Mesenchymal stem cell (in vitro differentiated cells and primary cell): ENCODE measurements around the gene NR2F1-AS1.

ENCODE experiments used
- DNase-seq: peaks from one replicate; pipeline ENCODE4 v3.0.0-alpha.2; 2013
- H2AFZ ChIP-seq: one replicate; pipeline ENCODE4 v1.6.1; 2013; ENCODE audit warnings: low read depth, mild to moderate bottlenecking, control low read depth, inconsistent platforms, low read length, moderate library complexity
- H2AK5ac ChIP-seq: 2 replicates; pipeline ENCODE4 v1.6.1; 2013; ENCODE audit warnings: low read length, moderate library complexity, mild to moderate bottlenecking, inconsistent platforms; ENCODE audit not compliant: severe bottlenecking
- H2BK120ac ChIP-seq: one replicate; pipeline ENCODE4 v1.6.1; 2013; ENCODE audit warnings: low read depth, mild to moderate bottlenecking, inconsistent platforms, low read length, moderate library complexity
- H2BK12ac ChIP-seq, 2 experiments: one replicate each; pipeline ENCODE4 v1.6.1; 2013; ENCODE audit warnings: inconsistent platforms in 2 of 2, low read length in 2 of 2, mild to moderate bottlenecking in 2 of 2, moderate library complexity in 2 of 2, control low read depth in 1 of 2
- H2BK15ac ChIP-seq: one replicate; pipeline ENCODE4 v1.6.1; 2013; ENCODE audit warnings: mild to moderate bottlenecking, low read depth, inconsistent platforms; ENCODE audit not compliant: poor library complexity, severe bottlenecking
- H2BK5ac ChIP-seq: 2 replicates; pipeline ENCODE4 v1.6.1; 2013; ENCODE audit warnings: low read depth, mild to moderate bottlenecking, low read length, control low read depth, inconsistent platforms; ENCODE audit not compliant: poor library complexity, severe bottlenecking
- H3K14ac ChIP-seq, 2 experiments: one replicate each; pipeline ENCODE4 v1.6.1; 2013; ENCODE audit warnings: inconsistent platforms in 2 of 2, low read length in 2 of 2, control low read depth in 1 of 2, mild to moderate bottlenecking in 1 of 2, moderate library complexity in 1 of 2
- H3K18ac ChIP-seq, 2 experiments: one replicate each; pipeline ENCODE4 v1.6.1; 2013; ENCODE audit warnings: inconsistent platforms in 2 of 2, low read length in 2 of 2, control low read depth in 1 of 2, low read depth in 1 of 2, mild to moderate bottlenecking in 1 of 2
- H3K23ac ChIP-seq, 2 experiments: one replicate each; pipeline ENCODE4 v1.6.1; 2013; ENCODE audit warnings: inconsistent platforms in 2 of 2, low read length in 2 of 2, mild to moderate bottlenecking in 2 of 2, moderate library complexity in 2 of 2, control low read depth in 1 of 2
- H3K27ac ChIP-seq: 2 replicates; pipeline ENCODE4 v1.5.1; 2013; ENCODE audit warnings: mild to moderate bottlenecking, moderate library complexity, low read length, control low read depth, inconsistent platforms; ENCODE audit not compliant: poor library complexity, severe bottlenecking
- H3K27me3 ChIP-seq, 2 experiments: 2 replicates each; pipeline versions ENCODE4 v1.6.1 to v1.7.0; 2013; ENCODE audit warnings: low read length in 2 of 2, mild to moderate bottlenecking in 2 of 2, moderate library complexity in 2 of 2, control low read depth in 1 of 2, inconsistent platforms in 1 of 2; ENCODE audit not compliant: control insufficient read depth in 1 of 2, insufficient read depth in 1 of 2
- H3K36me3 ChIP-seq, 2 experiments: 2 replicates each; pipeline versions ENCODE4 v1.6.1 to v1.7.0; 2013; ENCODE audit warnings: low read length in 2 of 2, control low read depth in 1 of 2, inconsistent platforms in 1 of 2, low read depth in 1 of 2, mild to moderate bottlenecking in 1 of 2; ENCODE audit not compliant: insufficient read depth in 2 of 2, control insufficient read depth in 1 of 2
- H3K4ac ChIP-seq, 2 experiments: one replicate each; pipeline ENCODE4 v1.6.1; 2013; ENCODE audit warnings: inconsistent platforms in 2 of 2, low read length in 2 of 2, mild to moderate bottlenecking in 2 of 2, moderate library complexity in 2 of 2, control low read depth in 1 of 2, low read depth in 1 of 2
- H3K4me1 ChIP-seq: 2 replicates; pipeline ENCODE4 v1.6.1; 2013; ENCODE audit warnings: low read depth, low read length, control low read depth; ENCODE audit not compliant: control insufficient read depth, insufficient read depth
- H3K4me2 ChIP-seq: 2 replicates; pipeline ENCODE4 v1.6.1; 2013; ENCODE audit warnings: low read length, mild to moderate bottlenecking, inconsistent platforms; ENCODE audit not compliant: poor library complexity, severe bottlenecking
- H3K4me3 ChIP-seq, 2 experiments: 2 replicates each; pipeline versions ENCODE4 v1.5.1 to v1.7.0; 2013; ENCODE audit warnings: low read length in 2 of 2, mild to moderate bottlenecking in 2 of 2, control low read depth in 1 of 2, low read depth in 1 of 2; ENCODE audit not compliant: insufficient read depth in 1 of 2
- H3K79me1 ChIP-seq: replicated peaks from 2 replicates; pipeline ENCODE4 v1.6.1; 2013; ENCODE audit warnings: mild to moderate bottlenecking, control low read depth, low read length, inconsistent platforms; ENCODE audit not compliant: poor library complexity, severe bottlenecking
- H3K9ac ChIP-seq: 2 replicates; pipeline ENCODE4 v1.7.0; 2013; ENCODE audit warnings: mild to moderate bottlenecking, low read length, moderate library complexity
- H3K9me3 ChIP-seq: 2 replicates; pipeline ENCODE4 v1.7.0; 2013; ENCODE audit warnings: mild to moderate bottlenecking, low read length; ENCODE audit not compliant: control insufficient read depth
- H4K8ac ChIP-seq: one replicate; pipeline ENCODE4 v1.6.1; 2013; ENCODE audit warnings: inconsistent platforms, mild to moderate bottlenecking, low read length, moderate library complexity
- H4K91ac ChIP-seq: one replicate; pipeline ENCODE4 v1.6.1; 2013; ENCODE audit warnings: mild to moderate bottlenecking, low read length, inconsistent platforms
- WGBS: methylation state at CpG from one replicate; pipeline ENCODE4 v1.1.7; 2013; ENCODE audit warnings: mixed read lengths; 5-methylcytosine and 5-hydroxymethylcytosine counted together

Gene NR2F1-AS1

DNA sequence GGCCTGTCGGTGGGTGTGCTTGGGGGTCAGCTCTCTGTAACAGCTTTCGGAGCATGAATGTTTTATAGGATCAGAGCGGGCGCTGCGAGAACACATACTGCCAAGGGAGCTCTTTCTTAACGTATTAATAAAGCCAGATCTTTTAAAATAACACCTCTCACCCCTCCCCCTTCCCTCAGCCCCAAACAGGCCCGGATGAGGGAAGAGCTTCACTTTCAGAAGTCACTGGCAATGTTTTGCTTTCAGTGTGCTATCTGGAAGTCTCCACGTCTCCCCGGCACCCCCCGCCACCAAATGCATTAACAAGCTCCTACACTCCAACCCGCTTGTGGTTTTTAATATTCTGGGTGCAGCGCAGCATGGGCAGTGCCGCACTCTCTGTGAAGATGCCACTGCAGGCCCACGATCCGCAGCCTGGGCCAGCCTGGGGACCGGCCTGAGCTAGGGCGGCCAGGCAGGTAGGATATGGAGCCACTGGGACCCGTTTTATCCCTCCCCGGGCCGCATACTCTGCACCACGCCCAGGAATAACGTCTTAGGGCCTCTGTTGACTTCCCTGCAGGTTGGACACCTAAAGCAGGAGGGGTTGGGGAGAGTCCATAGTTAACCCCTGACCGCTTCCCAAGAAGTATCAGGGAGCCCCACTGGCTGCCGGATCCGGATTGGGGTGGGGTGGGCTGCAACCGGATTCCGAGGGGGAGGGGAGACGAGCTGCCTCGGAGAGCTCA lies 14.6 kb upstream of the NR2F1-AS1 start:
- H2BK5ac ChIP-seq: peak overlapping the region; percentile 51
- DNase-seq: peak; percentile 38
- no peak overlapping the region for H2AFZ ChIP-seq
- H3K4ac ChIP-seq: no peak overlapping the region
- H3K4me2 ChIP-seq: no peak overlapping the region
- no peak overlapping the region for H2BK15ac ChIP-seq
- peaks cover 0 to 17% of the 10 kb centered on the region in 2 experiments for H3K36me3 ChIP-seq
- H3K79me1 ChIP-seq: no peaks in the 10 kb centered on the region
- no peak overlapping the region for H4K91ac ChIP-seq
- peaks cover 26 to 55% of the 10 kb centered on the region in 2 experiments for H3K27me3 ChIP-seq
- H2AK5ac ChIP-seq: no peak overlapping the region
- peaks cover 6% of the 10 kb centered on the region for H3K4me1 ChIP-seq
- no peaks in the 10 kb centered on the region for H3K9me3 ChIP-seq
- peak overlapping the region; percentile 30 for H2BK120ac ChIP-seq
- WGBS: 64% methylated on average over 29 of the region's 29 CpGs
- peak overlapping the region in 1 of 2 experiments; percentile 21 for H2BK12ac ChIP-seq
- H3K4me3 ChIP-seq: no peak overlapping the region
- H4K8ac ChIP-seq: peak overlapping the region; percentile 6
- no peak overlapping the region for H3K9ac ChIP-seq
- H3K18ac ChIP-seq: no peak overlapping the region
- H3K23ac ChIP-seq: peak overlapping the region in 1 of 2 experiments; percentile 62
- no peak overlapping the region for H3K14ac ChIP-seq
- H3K27ac ChIP-seq: no peak overlapping the region

DNA sequence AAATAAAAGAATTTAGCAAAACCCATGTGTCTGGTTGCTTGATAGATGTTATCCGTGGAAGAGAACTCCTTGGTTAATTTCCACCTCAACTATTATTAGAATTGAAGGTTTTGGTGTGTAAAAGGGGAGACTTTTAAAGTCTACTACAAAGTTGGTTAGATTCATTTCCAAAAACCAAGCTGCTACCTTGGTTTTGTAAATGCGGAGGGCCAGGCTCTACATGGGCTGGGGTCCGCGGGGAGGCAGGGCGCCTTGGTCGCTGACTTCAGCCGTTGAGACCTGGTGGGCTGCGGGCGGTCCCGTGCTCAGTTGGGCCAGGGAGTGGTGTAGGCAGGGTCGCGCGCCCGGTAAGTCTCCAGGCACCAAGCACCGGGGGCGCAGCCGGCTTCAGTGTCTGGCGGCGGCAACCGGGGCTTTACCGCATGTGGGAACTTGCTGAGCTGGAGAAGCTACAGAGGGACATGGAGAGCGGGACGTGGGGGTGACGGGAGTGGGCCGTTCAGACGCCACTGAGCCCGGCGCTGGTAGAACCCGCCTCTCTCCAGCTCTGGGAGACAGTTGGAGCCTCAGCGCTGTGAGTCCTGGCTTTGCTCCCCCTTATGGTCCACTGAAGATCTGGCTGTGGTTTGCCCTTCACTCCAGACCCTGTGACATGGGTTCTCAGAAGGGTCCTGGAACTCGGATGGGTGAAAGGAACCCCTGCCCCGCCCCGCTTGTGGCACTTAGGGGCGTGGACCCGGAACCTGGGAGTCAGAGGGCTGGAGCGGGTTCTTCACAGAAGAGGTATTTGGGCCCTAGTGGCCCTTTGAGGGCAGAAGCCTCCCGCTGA lies 13.8 kb upstream of the NR2F1-AS1 start:
- 58% methylated on average over 36 of the region's 37 CpGs for WGBS
- Histone ChIP-seq H3K79me1 (no peaks in the 10 kb centered on the region), H3K4ac (no peak overlapping the region), H4K8ac (peak overlapping the region; percentile 1), H2BK5ac (no peak overlapping the region), H2BK15ac (no peak overlapping the region), H3K4me1 (peaks cover 6% of the 10 kb centered on the region), H2BK12ac (no peak overlapping the region), H2AFZ (no peak overlapping the region), H3K27me3 (peaks cover 19 to 51% of the 10 kb centered on the region in 2 experiments), H3K9ac (no peak overlapping the region), H3K4me3 (no peak overlapping the region), H2BK120ac (peak overlapping the region; percentile 30), H3K14ac (no peak overlapping the region), H3K36me3 (peaks cover 0 to 17% of the 10 kb centered on the region in 2 experiments), H3K4me2 (no peak overlapping the region), H3K18ac (no peak overlapping the region), H4K91ac (no peak overlapping the region), H3K23ac (no peak overlapping the region), H3K9me3 (no peaks in the 10 kb centered on the region), H2AK5ac (no peak overlapping the region), H3K27ac (no peak overlapping the region)
- DNase-seq: peak; percentile 33

DNA sequence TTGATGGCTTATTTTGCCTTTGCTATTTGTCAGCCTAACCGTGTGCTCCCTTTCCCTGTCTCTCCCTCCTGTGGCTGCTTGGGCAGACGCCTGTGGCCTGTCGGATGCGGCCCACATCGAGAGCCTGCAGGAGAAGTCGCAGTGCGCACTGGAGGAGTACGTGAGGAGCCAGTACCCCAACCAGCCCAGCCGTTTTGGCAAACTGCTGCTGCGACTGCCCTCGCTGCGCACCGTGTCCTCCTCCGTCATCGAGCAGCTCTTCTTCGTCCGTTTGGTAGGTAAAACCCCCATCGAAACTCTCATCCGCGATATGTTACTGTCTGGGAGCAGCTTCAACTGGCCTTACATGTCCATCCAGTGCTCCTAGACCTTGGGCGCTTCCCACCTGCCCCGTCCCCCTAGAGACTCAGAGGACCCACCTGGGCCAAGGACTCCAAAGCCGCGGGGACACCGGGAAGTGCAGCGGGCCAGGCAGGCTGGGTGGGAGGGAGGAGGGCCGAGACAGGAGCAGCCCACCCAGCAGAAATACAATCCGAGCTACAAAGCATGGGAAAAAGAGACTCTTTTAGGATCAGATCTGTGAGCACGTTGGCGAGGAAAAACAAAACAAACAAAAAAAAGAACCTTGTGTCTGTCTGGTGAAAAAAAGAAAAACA lies 12.6 kb upstream of the NR2F1-AS1 start:
- Histone ChIP-seq H3K18ac (peak overlapping the region; percentile 10 to 37), H2AK5ac (no peak overlapping the region), H2BK15ac (no peak overlapping the region), H3K4ac (no peak overlapping the region), H3K27me3 (peaks cover 14 to 48% of the 10 kb centered on the region in 2 experiments), H2BK12ac (no peak overlapping the region), H3K4me3 (no peak overlapping the region), H3K9me3 (no peaks in the 10 kb centered on the region), H3K27ac (no peak overlapping the region), H3K4me2 (no peak overlapping the region), H3K23ac (no peak overlapping the region), H2BK5ac (no peak overlapping the region), H2AFZ (no peak overlapping the region), H3K4me1 (peaks cover 5% of the 10 kb centered on the region), H3K14ac (no peak overlapping the region), H2BK120ac (no peak overlapping the region), H4K8ac (peak overlapping the region; percentile 16), H4K91ac (no peak overlapping the region), H3K9ac (no peak overlapping the region), H3K79me1 (no peaks in the 10 kb centered on the region), H3K36me3 (peaks cover 2 to 17% of the 10 kb centered on the region in 2 experiments)
- 75% methylated on average over 30 of the region's 30 CpGs for WGBS
- no peak for DNase-seq

DNA sequence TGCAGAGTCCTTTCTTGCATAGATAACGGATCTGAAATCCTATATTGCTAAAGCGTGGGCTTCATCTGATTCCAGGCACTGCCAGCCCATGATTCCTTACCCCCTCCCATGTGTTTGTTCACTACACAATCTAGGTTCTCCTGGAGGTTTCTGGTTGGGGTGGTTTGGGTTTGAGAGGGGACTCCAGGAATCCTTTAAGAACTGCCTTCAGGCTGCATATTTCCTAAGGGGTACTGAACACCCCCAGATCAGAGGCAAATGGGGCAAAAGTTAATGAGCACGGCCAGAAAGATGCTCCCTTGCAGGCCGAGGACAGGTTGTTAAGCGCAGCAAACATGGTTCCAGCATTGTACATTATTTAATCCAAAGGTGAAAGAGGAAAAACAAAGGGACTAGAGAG lies 11.9 kb upstream of the NR2F1-AS1 start:
- 88% methylated on average over 5 of the region's 5 CpGs for WGBS

More for the DNA sequence above, 11.9 kb upstream of the NR2F1-AS1 start:
- no peak overlapping the region for H3K27ac ChIP-seq
- peaks cover 2 to 21% of the 10 kb centered on the region in 2 experiments for H3K36me3 ChIP-seq
- no peak overlapping the region for H3K4ac ChIP-seq
- no peak overlapping the region for H4K8ac ChIP-seq
- no peak overlapping the region for H4K91ac ChIP-seq
- no peak overlapping the region for H2BK120ac ChIP-seq
- H2BK15ac ChIP-seq: no peak overlapping the region
- H3K23ac ChIP-seq: no peak overlapping the region
- H2AK5ac ChIP-seq: no peak overlapping the region
- peaks cover 11% of the 10 kb centered on the region for H3K4me1 ChIP-seq
- no peak overlapping the region for H2AFZ ChIP-seq
- no peaks in the 10 kb centered on the region for H3K79me1 ChIP-seq
- H3K14ac ChIP-seq: no peak overlapping the region
- peaks cover 7 to 45% of the 10 kb centered on the region in 2 experiments for H3K27me3 ChIP-seq
- DNase-seq: no peak
- no peak overlapping the region for H2BK5ac ChIP-seq
- no peak overlapping the region for H3K4me3 ChIP-seq
- no peak overlapping the region for H3K18ac ChIP-seq
- H3K9ac ChIP-seq: no peak overlapping the region
- no peak overlapping the region for H2BK12ac ChIP-seq
- H3K4me2 ChIP-seq: no peak overlapping the region
- no peaks in the 10 kb centered on the region for H3K9me3 ChIP-seq
